GM23338 (cell line): ENCODE measurements around the gene FAM78A. TPM values are rescaled to one million over a fixed set of nuclear protein-coding genes. Genes with fewer than 3 reads are reported as not detected.

Experiments
- ATAC-seq: fragments of 200-7000 bp; cut with Tn5 transposase; 3 replicates; pipeline ENCODE4 v1.9.1; 2020
- DNase-seq: peaks from one replicate; pipeline ENCODE4 v3.0.0-alpha.2; 2015; ENCODE audit warnings: low spot score
- H2AFZ ChIP-seq: fragments of 200-600 bp; sonication (generic); 2 replicates; pipeline ENCODE4 v1.8.0; 2016; ENCODE audit warnings: antibody characterized with exemption, mild to moderate bottlenecking, moderate library complexity
- H3F3A ChIP-seq: fragments of 200-600 bp; sonication (generic); replicated peaks from 2 replicates; pipeline ENCODE4 v1.8.0; 2017; ENCODE audit warnings: antibody characterized with exemption, mixed run types, low read depth
- H3K27ac ChIP-seq: fragments of 200-600 bp; sonication (generic); 2 replicates; pipeline ENCODE4 v1.6.1; 2016; ENCODE audit warnings: low read depth
- H3K27me3 ChIP-seq: fragments of 200-600 bp; sonication (generic); 2 replicates; pipeline ENCODE4 v1.8.0; 2016; ENCODE audit warnings: mild to moderate bottlenecking, mixed run types, moderate library complexity; ENCODE audit not compliant: insufficient read depth
- H3K36me3 ChIP-seq: fragments of 200-600 bp; sonication (generic); 2 replicates; pipeline ENCODE4 v1.8.0; 2016; ENCODE audit warnings: mild to moderate bottlenecking; ENCODE audit not compliant: insufficient read depth
- H3K4me1 ChIP-seq: fragments of 200-600 bp; sonication (generic); 2 replicates; pipeline ENCODE4 v1.8.0; 2016; ENCODE audit warnings: mild to moderate bottlenecking, moderate library complexity; ENCODE audit not compliant: insufficient read depth
- H3K4me2 ChIP-seq: fragments of 200-600 bp; sonication (generic); 2 replicates; pipeline ENCODE4 v1.7.1; 2017; ENCODE audit warnings: mixed run types
- H3K4me3 ChIP-seq: fragments of 200-600 bp; sonication (generic); 2 replicates; pipeline ENCODE4 v1.6.1; 2016; ENCODE audit warnings: mixed run types
- H3K79me2 ChIP-seq: fragments of 200-600 bp; sonication (generic); replicated peaks from 2 replicates; pipeline ENCODE4 v1.8.0; 2017; ENCODE audit warnings: mild to moderate bottlenecking; ENCODE audit not compliant: insufficient read depth
- H3K9me2 ChIP-seq: fragments of 200-600 bp; sonication (generic); 2 replicates; pipeline ENCODE4 v1.8.0; 2017; ENCODE audit not compliant: insufficient read depth
- H4K20me1 ChIP-seq: fragments of 200-600 bp; sonication (generic); replicated peaks from 2 replicates; pipeline ENCODE4 v1.8.0; 2017; ENCODE audit warnings: mild to moderate bottlenecking; ENCODE audit not compliant: insufficient read depth
- H3K27ac Mint-ChIP-seq: 2 replicates; pipeline ENCODE4 v1.8.0; 2020; ENCODE audit warnings: inconsistent platforms, mild to moderate bottlenecking, moderate library complexity, mixed read lengths
- H3K27me3 Mint-ChIP-seq: 3 replicates; pipeline ENCODE4 v1.8.0; 2022; ENCODE audit warnings: low read depth, mild to moderate bottlenecking, moderate library complexity, mixed read lengths, inconsistent platforms; ENCODE audit not compliant: insufficient read depth, poor library complexity
- H3K36me3 Mint-ChIP-seq: 3 replicates; pipeline ENCODE4 v1.8.0; 2021; ENCODE audit warnings: low read depth, mild to moderate bottlenecking, inconsistent platforms, moderate library complexity, mixed read lengths
- H3K4me1 Mint-ChIP-seq: 3 replicates; pipeline ENCODE4 v1.8.0; 2020; ENCODE audit warnings: mild to moderate bottlenecking, inconsistent platforms, mixed read lengths
- H3K4me3 Mint-ChIP-seq: 3 replicates; pipeline ENCODE4 v1.8.0; 2021; ENCODE audit warnings: moderate library complexity, mild to moderate bottlenecking, inconsistent platforms, mixed read lengths
- H3K9me3 Mint-ChIP-seq: 3 replicates; pipeline ENCODE4 v1.8.0; 2020; ENCODE audit warnings: moderate library complexity, mild to moderate bottlenecking, inconsistent platforms, mixed read lengths
- CREB1 ChIP-seq: fragments of 250-450 bp; sonication (Bioruptor Pico); IDR thresholded peaks from 2 replicates; pipeline ENCODE4 v1.5.0; 2020; ENCODE audit warnings: low read depth, mild to moderate bottlenecking, moderate library complexity
- EZH2 ChIP-seq: fragments of 200-600 bp; sonication (generic); IDR thresholded peaks from one replicate; pipeline ENCODE4 v1.8.0; 2017; ENCODE audit warnings: antibody characterized with exemption, mild to moderate bottlenecking, low read depth; ENCODE audit not compliant: unreplicated experiment
- EZH2phosphoT487 ChIP-seq: fragments of 200-600 bp; sonication (generic); IDR thresholded peaks from one replicate; pipeline ENCODE4 v1.8.1; 2018; ENCODE audit warnings: antibody characterized with exemption; ENCODE audit not compliant: unreplicated experiment
- JUNB ChIP-seq: IDR thresholded peaks from one replicate; pipeline ENCODE4 v1.6.1; 2016; ENCODE audit warnings: antibody characterized with exemption; ENCODE audit not compliant: unreplicated experiment
- NANOG ChIP-seq: IDR thresholded peaks from 2 replicates; pipeline ENCODE4 v1.6.1; 2016; ENCODE audit warnings: antibody characterized with exemption, borderline replicate concordance
- POLR2AphosphoS5 ChIP-seq: IDR thresholded peaks from 2 replicates; pipeline ENCODE4 v1.6.1; 2016; ENCODE audit warnings: antibody characterized with exemption, low read depth
- STAT1 ChIP-seq: IDR thresholded peaks from one replicate; pipeline ENCODE4 v1.6.1; 2016; ENCODE audit warnings: antibody characterized with exemption; ENCODE audit not compliant: unreplicated experiment
- ZNF114 ChIP-seq: fragments of 250-450 bp; sonication (Bioruptor Pico); IDR thresholded peaks from 2 replicates; pipeline ENCODE4 v1.5.0; 2020; ENCODE audit warnings: mild to moderate bottlenecking, moderate library complexity
- ZNF331 ChIP-seq: fragments of 250-450 bp; sonication (Bioruptor Pico); IDR thresholded peaks from 2 replicates; pipeline ENCODE4 v1.5.0; 2020; ENCODE audit warnings: low read depth, mild to moderate bottlenecking, moderate library complexity
- polyA plus RNA-seq: library from polyadenylated mRNA; unstranded; fragments of >200 nt; fragmentation: Nextera tagmentation; extraction: Ambion mirVana; gene quantifications from 2 replicates; pipeline ENCODE4 v1.2.1, GENCODE V29; 2016
- total RNA-seq: library from RNA; depleted of rRNA; stranded (reverse); fragments of >200 nt; shearing (Covaris generic); gene quantifications from 2 replicates; pipeline ENCODE4 v1.2.3, GENCODE V29; 2014
- TF ChIP-seq, protein P1 (sequence below): fragments of 250-450 bp; sonication (Bioruptor Pico); IDR thresholded peaks from 2 replicates; pipeline ENCODE4 v1.5.0; 2020; ENCODE audit warnings: mild to moderate bottlenecking, moderate library complexity
- TF ChIP-seq, protein P2 (sequence below): IDR thresholded peaks from 2 replicates; pipeline ENCODE4 v1.6.1; 2016; ENCODE audit warnings: antibody characterized with exemption
- TF ChIP-seq, protein P3 (sequence below): IDR thresholded peaks from one replicate; pipeline ENCODE4 v1.6.1; 2018; ENCODE audit warnings: antibody characterized with exemption; ENCODE audit not compliant: unreplicated experiment
- TF ChIP-seq, protein P4 (sequence below), 2 experiments: fragments of 200-600 bp in 1 of 2; sonication (generic) in 1 of 2; conservative IDR thresholded peaks; 2 replicates each; pipeline versions ENCODE4 v1.5.1 to v1.6.1; 2016 to 2017; ENCODE audit warnings: antibody characterized with exemption in 2 of 2, low read depth in 2 of 2, mild to moderate bottlenecking in 2 of 2, moderate library complexity in 1 of 2

Gene FAM78A
- total and polyA plus RNA-seq, 2 experiments from 2014 or later, result 0.57 to 2.1 TPM

DNA sequence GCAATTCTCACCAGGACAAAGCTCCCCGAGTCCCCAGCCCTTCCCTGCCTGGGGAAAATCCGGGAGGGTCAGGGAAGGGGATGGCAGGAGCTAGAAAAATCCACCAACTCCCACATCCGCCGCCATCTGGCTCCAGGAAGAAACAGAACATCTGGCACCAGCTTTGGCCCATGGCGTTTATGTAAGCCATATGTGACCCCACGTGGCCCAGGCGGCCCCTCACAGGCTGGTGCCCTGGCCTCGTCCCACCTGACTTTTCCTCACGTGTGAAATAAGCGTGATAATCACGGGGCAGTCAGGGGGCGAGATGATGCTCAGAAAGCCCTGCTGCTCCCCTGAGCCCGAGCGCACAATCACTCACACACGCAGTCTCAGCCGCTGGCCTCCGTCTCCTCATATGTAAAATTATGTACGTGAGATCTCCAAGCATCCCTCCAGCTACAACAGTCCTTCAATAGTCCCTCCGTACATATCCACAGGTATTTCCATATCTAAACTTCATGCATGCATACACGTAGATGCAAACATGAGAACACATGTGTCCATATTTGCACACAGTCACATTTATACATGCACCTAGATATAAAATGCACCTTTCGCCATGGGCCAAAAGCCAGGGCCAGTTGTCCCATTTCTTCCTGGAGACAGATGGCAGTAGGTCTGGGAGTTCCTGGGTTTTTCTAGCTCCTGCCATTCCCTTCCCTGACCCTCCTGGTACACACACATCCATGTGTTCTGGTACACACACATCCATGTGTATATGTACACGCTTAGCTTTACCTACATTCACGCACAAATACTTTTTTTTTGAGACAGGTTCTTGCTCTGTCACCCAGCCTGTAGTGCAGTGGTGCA is 42.1 kb upstream of the FAM78A start:
- Mint-ChIP-seq H3K27me3 (peaks cover 6% of the 10 kb centered on the region), H3K4me1 (no peaks in the 10 kb centered on the region), H3K9me3 (no peaks in the 10 kb centered on the region), H3K36me3 (no peaks in the 10 kb centered on the region; the same call in 2 of the 3 replicates), H3K4me3 (no peak overlapping the region), H3K27ac (no peak overlapping the region)
- Histone ChIP-seq H2AFZ (no peak overlapping the region), H3K4me3 (no peak overlapping the region), H4K20me1 (no peaks in the 10 kb centered on the region), H3K9me2 (no peaks in the 10 kb centered on the region), H3K27me3 (no peaks in the 10 kb centered on the region), H3K4me1 (no peaks in the 10 kb centered on the region), H3K27ac (no peak overlapping the region), H3K79me2 (no peaks in the 10 kb centered on the region), H3K4me2 (no peak overlapping the region), H3K36me3 (no peaks in the 10 kb centered on the region), H3F3A (no peaks in the 10 kb centered on the region; the same call in 1 of the 2 replicates)
- no peak for ATAC-seq
- TF ChIP-seq NANOG, result no peak
- no peak for TF ChIP-seq EZH2phosphoT487
- no peak for TF ChIP-seq CREB1 (CRISPR knock-in tag)
- TF ChIP-seq ZNF114, result no peak
- no peak for TF ChIP-seq JUNB
- no peak for TF ChIP-seq ZNF331
- TF ChIP-seq, protein P1, sequence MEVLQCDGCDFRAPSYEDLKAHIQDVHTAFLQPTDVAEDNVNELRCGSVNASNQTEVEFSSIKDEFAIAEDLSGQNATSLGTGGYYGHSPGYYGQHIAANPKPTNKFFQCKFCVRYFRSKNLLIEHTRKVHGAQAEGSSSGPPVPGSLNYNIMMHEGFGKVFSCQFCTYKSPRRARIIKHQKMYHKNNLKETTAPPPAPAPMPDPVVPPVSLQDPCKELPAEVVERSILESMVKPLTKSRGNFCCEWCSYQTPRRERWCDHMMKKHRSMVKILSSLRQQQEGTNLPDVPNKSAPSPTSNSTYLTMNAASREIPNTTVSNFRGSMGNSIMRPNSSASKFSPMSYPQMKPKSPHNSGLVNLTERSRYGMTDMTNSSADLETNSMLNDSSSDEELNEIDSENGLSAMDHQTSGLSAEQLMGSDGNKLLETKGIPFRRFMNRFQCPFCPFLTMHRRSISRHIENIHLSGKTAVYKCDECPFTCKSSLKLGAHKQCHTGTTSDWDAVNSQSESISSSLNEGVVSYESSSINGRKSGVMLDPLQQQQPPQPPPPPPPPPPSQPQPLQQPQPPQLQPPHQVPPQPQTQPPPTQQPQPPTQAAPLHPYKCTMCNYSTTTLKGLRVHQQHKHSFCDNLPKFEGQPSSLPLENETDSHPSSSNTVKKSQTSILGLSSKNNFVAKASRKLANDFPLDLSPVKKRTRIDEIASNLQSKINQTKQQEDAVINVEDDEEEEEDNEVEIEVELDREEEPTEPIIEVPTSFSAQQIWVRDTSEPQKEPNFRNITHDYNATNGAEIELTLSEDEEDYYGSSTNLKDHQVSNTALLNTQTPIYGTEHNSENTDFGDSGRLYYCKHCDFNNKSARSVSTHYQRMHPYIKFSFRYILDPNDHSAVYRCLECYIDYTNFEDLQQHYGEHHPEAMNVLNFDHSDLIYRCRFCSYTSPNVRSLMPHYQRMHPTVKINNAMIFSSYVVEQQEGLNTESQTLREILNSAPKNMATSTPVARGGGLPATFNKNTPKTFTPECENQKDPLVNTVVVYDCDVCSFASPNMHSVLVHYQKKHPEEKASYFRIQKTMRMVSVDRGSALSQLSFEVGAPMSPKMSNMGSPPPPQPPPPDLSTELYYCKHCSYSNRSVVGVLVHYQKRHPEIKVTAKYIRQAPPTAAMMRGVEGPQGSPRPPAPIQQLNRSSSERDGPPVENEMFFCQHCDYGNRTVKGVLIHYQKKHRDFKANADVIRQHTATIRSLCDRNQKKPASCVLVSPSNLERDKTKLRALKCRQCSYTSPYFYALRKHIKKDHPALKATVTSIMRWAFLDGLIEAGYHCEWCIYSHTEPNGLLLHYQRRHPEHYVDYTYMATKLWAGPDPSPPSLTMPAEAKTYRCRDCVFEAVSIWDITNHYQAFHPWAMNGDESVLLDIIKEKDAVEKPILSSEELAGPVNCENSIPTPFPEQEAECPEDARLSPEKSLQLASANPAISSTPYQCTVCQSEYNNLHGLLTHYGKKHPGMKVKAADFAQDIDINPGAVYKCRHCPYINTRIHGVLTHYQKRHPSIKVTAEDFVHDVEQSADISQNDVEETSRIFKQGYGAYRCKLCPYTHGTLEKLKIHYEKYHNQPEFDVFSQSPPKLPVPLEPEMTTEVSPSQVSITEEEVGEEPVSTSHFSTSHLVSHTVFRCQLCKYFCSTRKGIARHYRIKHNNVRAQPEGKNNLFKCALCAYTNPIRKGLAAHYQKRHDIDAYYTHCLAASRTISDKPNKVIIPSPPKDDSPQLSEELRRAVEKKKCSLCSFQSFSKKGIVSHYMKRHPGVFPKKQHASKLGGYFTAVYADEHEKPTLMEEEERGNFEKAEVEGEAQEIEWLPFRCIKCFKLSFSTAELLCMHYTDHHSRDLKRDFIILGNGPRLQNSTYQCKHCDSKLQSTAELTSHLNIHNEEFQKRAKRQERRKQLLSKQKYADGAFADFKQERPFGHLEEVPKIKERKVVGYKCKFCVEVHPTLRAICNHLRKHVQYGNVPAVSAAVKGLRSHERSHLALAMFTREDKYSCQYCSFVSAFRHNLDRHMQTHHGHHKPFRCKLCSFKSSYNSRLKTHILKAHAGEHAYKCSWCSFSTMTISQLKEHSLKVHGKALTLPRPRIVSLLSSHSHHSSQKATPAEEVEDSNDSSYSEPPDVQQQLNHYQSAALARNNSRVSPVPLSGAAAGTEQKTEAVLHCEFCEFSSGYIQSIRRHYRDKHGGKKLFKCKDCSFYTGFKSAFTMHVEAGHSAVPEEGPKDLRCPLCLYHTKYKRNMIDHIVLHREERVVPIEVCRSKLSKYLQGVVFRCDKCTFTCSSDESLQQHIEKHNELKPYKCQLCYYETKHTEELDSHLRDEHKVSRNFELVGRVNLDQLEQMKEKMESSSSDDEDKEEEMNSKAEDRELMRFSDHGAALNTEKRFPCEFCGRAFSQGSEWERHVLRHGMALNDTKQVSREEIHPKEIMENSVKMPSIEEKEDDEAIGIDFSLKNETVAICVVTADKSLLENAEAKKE, result no peak
- TF ChIP-seq EZH2, result no peak
- TF ChIP-seq, protein P2, sequence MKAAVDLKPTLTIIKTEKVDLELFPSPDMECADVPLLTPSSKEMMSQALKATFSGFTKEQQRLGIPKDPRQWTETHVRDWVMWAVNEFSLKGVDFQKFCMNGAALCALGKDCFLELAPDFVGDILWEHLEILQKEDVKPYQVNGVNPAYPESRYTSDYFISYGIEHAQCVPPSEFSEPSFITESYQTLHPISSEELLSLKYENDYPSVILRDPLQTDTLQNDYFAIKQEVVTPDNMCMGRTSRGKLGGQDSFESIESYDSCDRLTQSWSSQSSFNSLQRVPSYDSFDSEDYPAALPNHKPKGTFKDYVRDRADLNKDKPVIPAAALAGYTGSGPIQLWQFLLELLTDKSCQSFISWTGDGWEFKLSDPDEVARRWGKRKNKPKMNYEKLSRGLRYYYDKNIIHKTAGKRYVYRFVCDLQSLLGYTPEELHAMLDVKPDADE, result no peak
- TF ChIP-seq POLR2AphosphoS5, result no peak
- no peak for TF ChIP-seq STAT1
- TF ChIP-seq, protein P3, sequence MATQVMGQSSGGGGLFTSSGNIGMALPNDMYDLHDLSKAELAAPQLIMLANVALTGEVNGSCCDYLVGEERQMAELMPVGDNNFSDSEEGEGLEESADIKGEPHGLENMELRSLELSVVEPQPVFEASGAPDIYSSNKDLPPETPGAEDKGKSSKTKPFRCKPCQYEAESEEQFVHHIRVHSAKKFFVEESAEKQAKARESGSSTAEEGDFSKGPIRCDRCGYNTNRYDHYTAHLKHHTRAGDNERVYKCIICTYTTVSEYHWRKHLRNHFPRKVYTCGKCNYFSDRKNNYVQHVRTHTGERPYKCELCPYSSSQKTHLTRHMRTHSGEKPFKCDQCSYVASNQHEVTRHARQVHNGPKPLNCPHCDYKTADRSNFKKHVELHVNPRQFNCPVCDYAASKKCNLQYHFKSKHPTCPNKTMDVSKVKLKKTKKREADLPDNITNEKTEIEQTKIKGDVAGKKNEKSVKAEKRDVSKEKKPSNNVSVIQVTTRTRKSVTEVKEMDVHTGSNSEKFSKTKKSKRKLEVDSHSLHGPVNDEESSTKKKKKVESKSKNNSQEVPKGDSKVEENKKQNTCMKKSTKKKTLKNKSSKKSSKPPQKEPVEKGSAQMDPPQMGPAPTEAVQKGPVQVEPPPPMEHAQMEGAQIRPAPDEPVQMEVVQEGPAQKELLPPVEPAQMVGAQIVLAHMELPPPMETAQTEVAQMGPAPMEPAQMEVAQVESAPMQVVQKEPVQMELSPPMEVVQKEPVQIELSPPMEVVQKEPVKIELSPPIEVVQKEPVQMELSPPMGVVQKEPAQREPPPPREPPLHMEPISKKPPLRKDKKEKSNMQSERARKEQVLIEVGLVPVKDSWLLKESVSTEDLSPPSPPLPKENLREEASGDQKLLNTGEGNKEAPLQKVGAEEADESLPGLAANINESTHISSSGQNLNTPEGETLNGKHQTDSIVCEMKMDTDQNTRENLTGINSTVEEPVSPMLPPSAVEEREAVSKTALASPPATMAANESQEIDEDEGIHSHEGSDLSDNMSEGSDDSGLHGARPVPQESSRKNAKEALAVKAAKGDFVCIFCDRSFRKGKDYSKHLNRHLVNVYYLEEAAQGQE, result no peak
- TF ChIP-seq, protein P4, sequence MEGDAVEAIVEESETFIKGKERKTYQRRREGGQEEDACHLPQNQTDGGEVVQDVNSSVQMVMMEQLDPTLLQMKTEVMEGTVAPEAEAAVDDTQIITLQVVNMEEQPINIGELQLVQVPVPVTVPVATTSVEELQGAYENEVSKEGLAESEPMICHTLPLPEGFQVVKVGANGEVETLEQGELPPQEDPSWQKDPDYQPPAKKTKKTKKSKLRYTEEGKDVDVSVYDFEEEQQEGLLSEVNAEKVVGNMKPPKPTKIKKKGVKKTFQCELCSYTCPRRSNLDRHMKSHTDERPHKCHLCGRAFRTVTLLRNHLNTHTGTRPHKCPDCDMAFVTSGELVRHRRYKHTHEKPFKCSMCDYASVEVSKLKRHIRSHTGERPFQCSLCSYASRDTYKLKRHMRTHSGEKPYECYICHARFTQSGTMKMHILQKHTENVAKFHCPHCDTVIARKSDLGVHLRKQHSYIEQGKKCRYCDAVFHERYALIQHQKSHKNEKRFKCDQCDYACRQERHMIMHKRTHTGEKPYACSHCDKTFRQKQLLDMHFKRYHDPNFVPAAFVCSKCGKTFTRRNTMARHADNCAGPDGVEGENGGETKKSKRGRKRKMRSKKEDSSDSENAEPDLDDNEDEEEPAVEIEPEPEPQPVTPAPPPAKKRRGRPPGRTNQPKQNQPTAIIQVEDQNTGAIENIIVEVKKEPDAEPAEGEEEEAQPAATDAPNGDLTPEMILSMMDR (conservative IDR thresholded peaks at IDR 0.05; ENCODE audit: low read depth in 2 of 2), result no peak
- DNase-seq, result no peak
